T-cell (primary cell): ENCODE measurements around the gene DOCK6. TPM values are rescaled to one million over a fixed set of nuclear protein-coding genes. Genes with fewer than 3 reads are reported as not detected.
A peak's percentile ranks its signal among the peaks of the same experiment; 100 is the strongest.
"Not testable (repeated sequence)": the region's sequence is repeated elsewhere in the genome, so short reads cannot be mapped to it uniquely, and the experiment has no call there.

Experiments used
- ATAC-seq, 4 experiments: fragments of 200-7000 bp in 3 of 4; fragments of 150-1000 bp in 1 of 4; cut with Tn5 transposase; replicated peaks in 1 of 4; 1 replicate in 3 of 4; 2 replicates in 1 of 4; pipeline ENCODE4 v1.10.0; 2021; ENCODE audit warnings: moderate library complexity in 3 of 4, mild to moderate bottlenecking in 2 of 4, moderate number of reproducible peaks in 1 of 4
- CTCF ChIA-PET, 2 donors: fragments of 300-600 bp; sonication (Branson Sonifier 250); formaldehyde crosslinking; loops; one replicate each; lab custom pipeline; 2022; ENCODE audit warnings: antibody characterized with exemption in 2 of 2; lab: Charles Lee
- POLR2A ChIA-PET, 2 donors: fragments of 300-600 bp; sonication (Branson Sonifier 250); formaldehyde crosslinking; loops; one replicate each; lab custom pipeline; 2022; ENCODE audit warnings: antibody characterized with exemption in 2 of 2; lab: Charles Lee
- DNase-seq, 35 experiments: peaks; one replicate each; pipeline versions ENCODE4 v3.0.0 to v3.0.0-alpha.2; 2013 to 2023
- H3K27ac ChIP-seq: one replicate; pipeline ENCODE4 v1.5.1; 2013; ENCODE audit warnings: low read length
- H3K27me3 ChIP-seq, 2 experiments: replicated peaks in 1 of 2; 1 replicate in 1 of 2; 2 replicates in 1 of 2; pipeline versions ENCODE4 v1.6.1 to v1.7.0; 2013; ENCODE audit warnings: low read length in 1 of 2, mixed read lengths in 1 of 2; ENCODE audit not compliant: control insufficient read depth in 2 of 2, insufficient read depth in 2 of 2; ENCODE audit errors: extremely low read depth in 1 of 2
- H3K36me3 ChIP-seq, 2 donors: 1 replicate in 1 of 2; 2 replicates in 1 of 2; pipeline versions ENCODE4 v1.6.1 to v1.7.0; 2013; ENCODE audit warnings: low read length in 1 of 2; ENCODE audit not compliant: control insufficient read depth in 2 of 2, insufficient read depth in 1 of 2; ENCODE audit errors: extremely low read depth in 1 of 2
- H3K4me1 ChIP-seq, 2 experiments: 1 replicate in 1 of 2; 2 replicates in 1 of 2; pipeline versions ENCODE4 v1.6.1 to v1.7.0; 2013; ENCODE audit warnings: low read length in 2 of 2, mixed read lengths in 1 of 2; ENCODE audit not compliant: insufficient read depth in 2 of 2, control insufficient read depth in 1 of 2; ENCODE audit errors: extremely low read depth in 1 of 2
- H3K4me3 ChIP-seq, 2 donors: 1 replicate in 1 of 2; 2 replicates in 1 of 2; pipeline versions ENCODE4 v1.5.1 to v1.7.0; 2013; ENCODE audit warnings: mild to moderate bottlenecking in 2 of 2, low read length in 1 of 2, moderate library complexity in 1 of 2; ENCODE audit not compliant: control insufficient read depth in 1 of 2; ENCODE audit errors: extremely low read depth in 1 of 2
- H3K9me3 ChIP-seq: 2 replicates; pipeline ENCODE4 v1.7.0; 2013
- H3K27ac Mint-ChIP-seq, 2 donors: one replicate each; pipeline ENCODE4 v1.8.0; 2020 to 2021; ENCODE audit warnings: mild to moderate bottlenecking in 2 of 2, mixed read lengths in 2 of 2
- H3K27me3 Mint-ChIP-seq, 2 donors: one replicate each; pipeline ENCODE4 v1.8.0; 2021 to 2022; ENCODE audit warnings: mixed read lengths in 2 of 2
- H3K36me3 Mint-ChIP-seq: one replicate; pipeline ENCODE4 v1.8.0; 2021; ENCODE audit warnings: mixed read lengths
- H3K4me1 Mint-ChIP-seq, 3 donors: one replicate each; pipeline ENCODE4 v1.8.0; 2020 to 2022; ENCODE audit warnings: mixed read lengths in 3 of 3, mild to moderate bottlenecking in 1 of 3
- H3K4me3 Mint-ChIP-seq, 3 donors: one replicate each; pipeline ENCODE4 v1.8.0; 2020 to 2022; ENCODE audit warnings: mild to moderate bottlenecking in 3 of 3, mixed read lengths in 3 of 3, moderate library complexity in 3 of 3
- H3K9me3 Mint-ChIP-seq, 3 donors: one replicate each; pipeline ENCODE4 v1.8.0; 2020 to 2022; ENCODE audit warnings: mixed read lengths in 3 of 3
- WGBS: methylation state at CpG from one replicate; pipeline ENCODE4 v1.1.5; 2013; ENCODE audit warnings: missing lambda C conversion rate; ENCODE audit not compliant: insufficient coverage; 5-methylcytosine and 5-hydroxymethylcytosine counted together
- total RNA-seq, 35 experiments: library from RNA in 6 of 35; stranded (reverse) in 6 of 35; fragments of 120-200 nt in 1 of 35; gene quantifications; one replicate each; pipeline versions ENCODE4 v1.2.1 to v1.2.4 and lab custom pipeline; 2013 to 2026

The DOCK6 gene
- total RNA-seq, 5 donors from 2014 or later (not counting 1 experiment from before 2014, with no cell fraction given), result 0.78 to 1.8 (median 1.0) TPM

GRCh38 chr19:11164296-11164695, 98.0 kb downstream of the DOCK6 start:
- H3K4me1 Mint-ChIP-seq, result no peaks in the 10 kb centered on the region
- no peak overlapping the region for H3K27ac ChIP-seq
- no peak for ATAC-seq

GRCh38 chr19:11160440-11160768, 101.9 kb downstream of the DOCK6 start:
- H3K27ac ChIP-seq, H3K4me3 Mint-ChIP-seq, ATAC-seq, CTCF ChIA-PET, H3K36me3 Mint-ChIP-seq, H3K9me3 ChIP-seq, H3K4me1 ChIP-seq, POLR2A ChIA-PET, H3K9me3 Mint-ChIP-seq, DNase-seq, H3K27me3 Mint-ChIP-seq, H3K27me3 ChIP-seq, H3K4me1 Mint-ChIP-seq, H3K36me3 ChIP-seq, H3K27ac Mint-ChIP-seq, H3K4me3 ChIP-seq: not testable (repeated sequence)
- WGBS, result no CpG with 5 or more reads among the region's 2 CpGs

More at GRCh38 chr19:11164296-11164695, 98.0 kb downstream of the DOCK6 start:
- H3K9me3 Mint-ChIP-seq, result peaks cover 0 to 4% (median 0%) of the 10 kb centered on the region in 3 donors
- no peak for DNase-seq
- H3K36me3 Mint-ChIP-seq, result no peaks in the 10 kb centered on the region
- no peak overlapping the region for H3K27ac Mint-ChIP-seq
- H3K4me3 Mint-ChIP-seq, result no peak overlapping the region
- no peak overlapping the region for H3K4me3 ChIP-seq
- 88% methylated on average over 10 of the region's 11 CpGs for WGBS
- no peaks in the 10 kb centered on the region for H3K36me3 ChIP-seq
- H3K27me3 ChIP-seq, result peaks cover 0 to 15% of the 10 kb centered on the region in 2 experiments
- no peaks in the 10 kb centered on the region for H3K4me1 ChIP-seq
- CTCF ChIA-PET, result interaction anchor here in 1 of 2 donors (0.7 kb wide), 1 partner anchor 35 kb away, joined by 7 read pairs; no protein-coding TSS in a partner anchor
- H3K27me3 Mint-ChIP-seq, result no peaks in the 10 kb centered on the region
- POLR2A ChIA-PET, result interaction anchor here in 1 of 2 donors (0.6 kb wide), 1 partner anchor 461 kb away, joined by 10 read pairs; no protein-coding TSS in a partner anchor
- no peaks in the 10 kb centered on the region for H3K9me3 ChIP-seq

GRCh38 chr19:11159598-11160439, 102.5 kb downstream of the DOCK6 start:
- no peak overlapping the region for H3K4me3 Mint-ChIP-seq
- POLR2A ChIA-PET, result interaction anchor here in 1 of 2 donors (0.9 kb wide), 1 partner anchor 82 kb away, joined by 7 read pairs; no protein-coding TSS in a partner anchor

GRCh38 chr19:11155373-11156120, 106.8 kb downstream of the DOCK6 start, which contains the start of gene SPC24:
TSS of gene SPC24 (minus strand) at chr19:11155782. CDS start at chr19:11155776, 6 bp downstream.
- POLR2A ChIA-PET, result no interaction called here
- H3K27ac ChIP-seq, result peak within 1 kb of the TSS; percentile 48

More at GRCh38 chr19:11159598-11160439, 102.5 kb downstream of the DOCK6 start:
- peaks cover 3 to 14% of the 10 kb centered on the region in 2 experiments for H3K4me1 ChIP-seq
- no peaks in the 10 kb centered on the region for H3K27me3 Mint-ChIP-seq
- H3K27ac ChIP-seq, result no peak overlapping the region
- H3K4me3 ChIP-seq, result no peak overlapping the region
- 88% methylated on average over 5 of the region's 16 CpGs for WGBS
- no peaks in the 10 kb centered on the region for H3K36me3 Mint-ChIP-seq
- DNase-seq, result no peak
- CTCF ChIA-PET, result no interaction called here
- peaks cover 0 to 4% (median 0%) of the 10 kb centered on the region in 3 donors for H3K9me3 Mint-ChIP-seq
- ATAC-seq, result no peak
- H3K27me3 ChIP-seq, result peaks cover 0 to 7% of the 10 kb centered on the region in 2 experiments
- peaks cover 2 to 11% (median 8%) of the 10 kb centered on the region in 3 donors for H3K4me1 Mint-ChIP-seq
- no peaks in the 10 kb centered on the region for H3K9me3 ChIP-seq
- H3K27ac Mint-ChIP-seq, result no peak overlapping the region
- H3K36me3 ChIP-seq, result no peaks in the 10 kb centered on the region

GRCh38 chr19:11154683-11155047, 107.7 kb downstream of the DOCK6 start:
- H3K4me1 Mint-ChIP-seq, result peaks cover 10 to 17% (median 14%) of the 10 kb centered on the region in 3 donors
- no peaks in the 10 kb centered on the region for H3K27me3 ChIP-seq
- H3K36me3 ChIP-seq, result no peaks in the 10 kb centered on the region
- POLR2A ChIA-PET, result interaction anchor here in 1 of 2 donors (0.5 kb wide), 1 partner anchor 503 kb away, joined by 4 read pairs; no protein-coding TSS in a partner anchor
- H3K27ac ChIP-seq, result no peak overlapping the region
- no peaks in the 10 kb centered on the region for H3K9me3 ChIP-seq
- H3K4me3 ChIP-seq, result peak overlapping the region in 1 of 2 donors; percentile 58
- no peak for ATAC-seq
- 34% methylated on average over 4 of the region's 6 CpGs for WGBS
- no peaks in the 10 kb centered on the region for H3K36me3 Mint-ChIP-seq
- CTCF ChIA-PET, result no interaction called here
- H3K4me1 ChIP-seq, result peaks cover 3 to 18% of the 10 kb centered on the region in 2 experiments
- H3K4me3 Mint-ChIP-seq, result peak overlapping the region; percentile 79 to 86 (median 79)
- no peaks in the 10 kb centered on the region for H3K9me3 Mint-ChIP-seq
- H3K27ac Mint-ChIP-seq, result no peak overlapping the region
- no peak for DNase-seq
- no peaks in the 10 kb centered on the region for H3K27me3 Mint-ChIP-seq

More at GRCh38 chr19:11155373-11156120, 106.8 kb downstream of the DOCK6 start, which contains the start of gene SPC24:
- H3K36me3 ChIP-seq, result no peaks in the 10 kb centered on the region
- CTCF ChIA-PET, result no interaction called here
- H3K36me3 Mint-ChIP-seq, result no peaks in the 10 kb centered on the region
- H3K4me1 Mint-ChIP-seq, result peaks cover 10 to 17% (median 14%) of the 10 kb centered on the region in 3 donors
- no peaks in the 10 kb centered on the region for H3K27me3 Mint-ChIP-seq
- no peaks in the 10 kb centered on the region for H3K27me3 ChIP-seq
- DNase-seq (peak; percentile 71 to 94 (median 82)), ATAC-seq (peak; percentile 96 to 97 (median 97))
- H3K9me3 ChIP-seq, result no peaks in the 10 kb centered on the region
- peak within 1 kb of the TSS; percentile 79 to 86 (median 79) for H3K4me3 Mint-ChIP-seq
- 0% methylated on average over 39 of the region's 50 CpGs for WGBS
- peak within 1 kb of the TSS; percentile 74 to 75 for H3K27ac Mint-ChIP-seq
- peaks cover 0 to 4% (median 0%) of the 10 kb centered on the region in 3 donors for H3K9me3 Mint-ChIP-seq
- H3K4me3 ChIP-seq, result peak within 1 kb of the TSS; percentile 58 to 70
- peaks cover 3 to 18% of the 10 kb centered on the region in 2 experiments for H3K4me1 ChIP-seq
